ENCODE measurements around the gene NSUN6.
"Not testable (repeated sequence)": the region's sequence is repeated elsewhere in the genome, so short reads cannot be mapped to it uniquely, and the experiment has no call there.

The NSUN6 gene

GRCh38 chr10:18607503-18608378 is 43.6 kb downstream of the NSUN6 start:
- DNase-seq = no peak

GRCh38 chr10:18606051-18606695 is 45.2 kb downstream of the NSUN6 start:
- DNase-seq = no peak

GRCh38 chr10:18601321-18601720 is 50.1 kb downstream of the NSUN6 start:
- no peak for DNase-seq

GRCh38 chr10:18599392-18599791 is 52.0 kb downstream of the NSUN6 start:
- DNase-seq = no peak

- no peak for DNase-seq
Measured at GRCh38 chr10:18594574-18595156, 56.7 kb downstream of the NSUN6 start.

GRCh38 chr10:18591141-18591540 is 60.2 kb downstream of the NSUN6 start:
- DNase-seq = not testable (repeated sequence)

GRCh38 chr10:18586637-18587036 is 64.8 kb downstream of the NSUN6 start:
- not testable (repeated sequence) for DNase-seq

- no peak for DNase-seq
Measured at GRCh38 chr10:18583575-18584270, 67.7 kb downstream of the NSUN6 start.

- no peak for DNase-seq
Measured at GRCh38 chr10:18582803-18583202, 68.6 kb downstream of the NSUN6 start.

GRCh38 chr10:18577823-18578685 is 73.3 kb downstream of the NSUN6 start:
- DNase-seq = no peak

GRCh38 chr10:18576586-18576985 is 74.8 kb downstream of the NSUN6 start:
- DNase-seq = no peak

GRCh38 chr10:18572959-18573561 is 78.3 kb downstream of the NSUN6 start:
- no peak for DNase-seq

- DNase-seq = no peak
Measured at GRCh38 chr10:18571780-18572179, 79.6 kb downstream of the NSUN6 start.

- DNase-seq = no peak
Measured at GRCh38 chr10:18571076-18571475, 80.3 kb downstream of the NSUN6 start.

- DNase-seq = not testable (repeated sequence)
Measured at GRCh38 chr10:18570386-18570785, 81.0 kb downstream of the NSUN6 start.

GRCh38 chr10:18567343-18567856 is 84.0 kb downstream of the NSUN6 start:
- no peak for DNase-seq

- DNase-seq = no peak
Measured at GRCh38 chr10:18566177-18566576, 85.2 kb downstream of the NSUN6 start.

- DNase-seq = no peak
Measured at GRCh38 chr10:18565006-18565405, 86.4 kb downstream of the NSUN6 start.

- DNase-seq = no peak
Measured at GRCh38 chr10:18563003-18563726, 88.2 kb downstream of the NSUN6 start.

- DNase-seq = no peak
Measured at GRCh38 chr10:18561861-18562551, 89.4 kb downstream of the NSUN6 start.

All from CD4-positive, alpha-beta T cell treated with Interleukin-4 for 4 hours (primary cell).